Measurements from ENCODE around the gene SDCCAG8. TPM values are rescaled to one million over a fixed set of nuclear protein-coding genes. Genes with fewer than 3 reads are reported as not detected.

Gene SDCCAG8
- total RNA-seq, 1 experiment from 2014 or later, result 14.0 TPM

DNA sequence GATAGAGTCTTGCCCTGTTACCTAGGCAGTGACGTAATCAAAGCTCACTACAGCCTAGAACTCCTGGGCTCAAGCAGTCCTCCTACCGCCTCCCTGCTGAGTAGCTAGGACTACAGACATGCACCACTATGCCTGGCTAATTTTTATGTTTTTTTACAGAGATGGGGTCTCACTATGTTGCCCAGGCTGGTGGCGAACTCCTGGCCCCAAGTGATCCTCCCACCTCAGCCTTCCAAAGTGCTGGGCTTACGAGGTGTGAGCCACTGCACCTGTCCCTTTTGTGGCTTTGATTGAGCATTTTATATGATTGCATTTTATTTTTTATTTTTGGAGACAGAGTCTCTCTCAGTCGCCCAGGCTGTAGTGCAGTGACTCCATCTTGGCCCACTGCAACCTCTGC lies 25.8 kb downstream of the SDCCAG8 start:
- H3K27ac ChIP-seq (ENCODE audit: low read length), result no peak overlapping the region
- no peaks in the 10 kb centered on the region for H3K36me3 ChIP-seq (ENCODE audit: control insufficient read depth, insufficient read depth, low read length)
- H3K27me3 ChIP-seq (ENCODE audit: control insufficient read depth, insufficient read depth, low read length), result no peaks in the 10 kb centered on the region
- ATAC-seq (no peak), DNase-seq (ENCODE audit: low read depth, low spot score) (no peak)
- no TSS peak for BruUV-seq (replicated peaks)
- CTCF ChIA-PET, result no interaction called here
- H3K9me3 ChIP-seq (ENCODE audit: control insufficient read depth, insufficient read depth, low read depth, low read length), result no peaks in the 10 kb centered on the region
- no peak overlapping the region for H3K4me3 ChIP-seq (ENCODE audit: low read depth in 2 of 2, low read length in 2 of 2)
- POLR2A ChIA-PET, result no interaction called here
- intact Hi-C loops (cut with micrococcal nuclease; ENCODE audit: unreplicated experiment), result no loop called here
- no peaks in the 10 kb centered on the region for H3K4me1 ChIP-seq (ENCODE audit: control insufficient read depth, insufficient read depth, low read length)
- TF ChIP-seq, protein P1, sequence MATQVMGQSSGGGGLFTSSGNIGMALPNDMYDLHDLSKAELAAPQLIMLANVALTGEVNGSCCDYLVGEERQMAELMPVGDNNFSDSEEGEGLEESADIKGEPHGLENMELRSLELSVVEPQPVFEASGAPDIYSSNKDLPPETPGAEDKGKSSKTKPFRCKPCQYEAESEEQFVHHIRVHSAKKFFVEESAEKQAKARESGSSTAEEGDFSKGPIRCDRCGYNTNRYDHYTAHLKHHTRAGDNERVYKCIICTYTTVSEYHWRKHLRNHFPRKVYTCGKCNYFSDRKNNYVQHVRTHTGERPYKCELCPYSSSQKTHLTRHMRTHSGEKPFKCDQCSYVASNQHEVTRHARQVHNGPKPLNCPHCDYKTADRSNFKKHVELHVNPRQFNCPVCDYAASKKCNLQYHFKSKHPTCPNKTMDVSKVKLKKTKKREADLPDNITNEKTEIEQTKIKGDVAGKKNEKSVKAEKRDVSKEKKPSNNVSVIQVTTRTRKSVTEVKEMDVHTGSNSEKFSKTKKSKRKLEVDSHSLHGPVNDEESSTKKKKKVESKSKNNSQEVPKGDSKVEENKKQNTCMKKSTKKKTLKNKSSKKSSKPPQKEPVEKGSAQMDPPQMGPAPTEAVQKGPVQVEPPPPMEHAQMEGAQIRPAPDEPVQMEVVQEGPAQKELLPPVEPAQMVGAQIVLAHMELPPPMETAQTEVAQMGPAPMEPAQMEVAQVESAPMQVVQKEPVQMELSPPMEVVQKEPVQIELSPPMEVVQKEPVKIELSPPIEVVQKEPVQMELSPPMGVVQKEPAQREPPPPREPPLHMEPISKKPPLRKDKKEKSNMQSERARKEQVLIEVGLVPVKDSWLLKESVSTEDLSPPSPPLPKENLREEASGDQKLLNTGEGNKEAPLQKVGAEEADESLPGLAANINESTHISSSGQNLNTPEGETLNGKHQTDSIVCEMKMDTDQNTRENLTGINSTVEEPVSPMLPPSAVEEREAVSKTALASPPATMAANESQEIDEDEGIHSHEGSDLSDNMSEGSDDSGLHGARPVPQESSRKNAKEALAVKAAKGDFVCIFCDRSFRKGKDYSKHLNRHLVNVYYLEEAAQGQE (IDR thresholded peaks at IDR 0.05; ENCODE audit: insufficient read depth in 1 of 2, low read depth in 2 of 2, low read length in 1 of 2), result no peak
- TF ChIP-seq, protein P2, sequence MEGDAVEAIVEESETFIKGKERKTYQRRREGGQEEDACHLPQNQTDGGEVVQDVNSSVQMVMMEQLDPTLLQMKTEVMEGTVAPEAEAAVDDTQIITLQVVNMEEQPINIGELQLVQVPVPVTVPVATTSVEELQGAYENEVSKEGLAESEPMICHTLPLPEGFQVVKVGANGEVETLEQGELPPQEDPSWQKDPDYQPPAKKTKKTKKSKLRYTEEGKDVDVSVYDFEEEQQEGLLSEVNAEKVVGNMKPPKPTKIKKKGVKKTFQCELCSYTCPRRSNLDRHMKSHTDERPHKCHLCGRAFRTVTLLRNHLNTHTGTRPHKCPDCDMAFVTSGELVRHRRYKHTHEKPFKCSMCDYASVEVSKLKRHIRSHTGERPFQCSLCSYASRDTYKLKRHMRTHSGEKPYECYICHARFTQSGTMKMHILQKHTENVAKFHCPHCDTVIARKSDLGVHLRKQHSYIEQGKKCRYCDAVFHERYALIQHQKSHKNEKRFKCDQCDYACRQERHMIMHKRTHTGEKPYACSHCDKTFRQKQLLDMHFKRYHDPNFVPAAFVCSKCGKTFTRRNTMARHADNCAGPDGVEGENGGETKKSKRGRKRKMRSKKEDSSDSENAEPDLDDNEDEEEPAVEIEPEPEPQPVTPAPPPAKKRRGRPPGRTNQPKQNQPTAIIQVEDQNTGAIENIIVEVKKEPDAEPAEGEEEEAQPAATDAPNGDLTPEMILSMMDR (IDR thresholded peaks at IDR 0.05), result no peak
- no peak for TF ChIP-seq TCF7L2 (IDR thresholded peaks at IDR 0.05; ENCODE audit: low read depth, low read length)
- no peak for TF ChIP-seq POLR2AphosphoS5 (IDR thresholded peaks at IDR 0.05; ENCODE audit: low read depth, low read length)
- no peak for TF ChIP-seq SIN3A (IDR thresholded peaks at IDR 0.05; ENCODE audit: borderline replicate concordance, insufficient read depth, low read depth, low read length)
- in situ Hi-C loops (cut with HindIII; ENCODE audit: low pct_unique_long_range_greater_than_20kb, low sequenced_read_pairs), result no loop called here

DNA sequence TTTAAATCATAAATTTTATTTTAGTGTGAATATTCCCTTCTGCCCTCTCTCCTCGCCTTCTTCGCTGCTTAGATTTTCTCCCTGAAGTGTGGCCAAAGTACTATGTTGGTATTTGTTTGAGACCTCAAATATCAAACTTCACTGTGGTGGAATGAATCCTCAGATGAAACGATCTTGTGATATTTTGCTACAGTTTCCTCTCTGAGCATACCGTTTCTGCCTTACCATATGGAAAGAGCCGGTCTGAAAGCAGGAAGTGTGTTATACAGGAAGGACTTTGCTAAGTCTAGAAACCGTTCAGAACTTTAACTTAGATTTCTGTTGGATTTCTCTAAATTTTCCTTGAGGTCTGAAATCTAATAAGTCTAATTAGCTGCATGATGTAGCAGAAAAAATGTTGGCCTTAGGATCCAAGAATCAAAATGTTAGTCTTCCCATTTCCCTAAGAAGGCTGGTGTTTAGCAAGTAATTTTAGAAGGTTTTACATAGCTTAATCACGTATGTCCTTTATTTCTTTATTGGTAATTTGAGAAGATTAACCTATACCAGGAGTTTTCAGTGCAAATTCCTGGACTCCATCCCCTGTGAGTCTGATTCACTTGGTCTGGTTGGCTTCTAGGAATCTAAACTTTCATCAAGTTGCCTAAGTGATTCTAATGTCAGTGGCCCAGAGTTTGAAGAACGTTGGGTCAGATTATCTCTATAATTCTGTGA lies 30.7 kb downstream of the SDCCAG8 start:
- Histone ChIP-seq H3K36me3 (ENCODE audit: control insufficient read depth, insufficient read depth, low read length) (no peaks in the 10 kb centered on the region), H3K9me3 (ENCODE audit: control insufficient read depth, insufficient read depth, low read depth, low read length) (no peaks in the 10 kb centered on the region), H3K4me3 (ENCODE audit: low read depth in 2 of 2, low read length in 2 of 2) (no peak overlapping the region), H3K27ac (ENCODE audit: low read length) (no peak overlapping the region), H3K4me1 (ENCODE audit: control insufficient read depth, insufficient read depth, low read length) (no peaks in the 10 kb centered on the region), H3K27me3 (ENCODE audit: control insufficient read depth, insufficient read depth, low read length) (no peaks in the 10 kb centered on the region)
- ATAC-seq, result no peak
- TF ChIP-seq TCF7L2 (IDR thresholded peaks at IDR 0.05; ENCODE audit: low read depth, low read length) (no peak), POLR2AphosphoS5 (IDR thresholded peaks at IDR 0.05; ENCODE audit: low read depth, low read length) (no peak)
- BruUV-seq (replicated peaks), result no TSS peak
- intact Hi-C loops (cut with micrococcal nuclease; ENCODE audit: unreplicated experiment), result no loop called here
- in situ Hi-C loops (cut with HindIII; ENCODE audit: low pct_unique_long_range_greater_than_20kb, low sequenced_read_pairs), result no loop called here
- DNase-seq (ENCODE audit: low read depth, low spot score), result no peak
- ChIA-PET CTCF (no interaction called here), POLR2A (interaction anchor here (0.6 kb wide), 2 partner anchors 50 to 272 kb away, joined by 3 to 4 read pairs; no protein-coding TSS in a partner anchor)

DNA sequence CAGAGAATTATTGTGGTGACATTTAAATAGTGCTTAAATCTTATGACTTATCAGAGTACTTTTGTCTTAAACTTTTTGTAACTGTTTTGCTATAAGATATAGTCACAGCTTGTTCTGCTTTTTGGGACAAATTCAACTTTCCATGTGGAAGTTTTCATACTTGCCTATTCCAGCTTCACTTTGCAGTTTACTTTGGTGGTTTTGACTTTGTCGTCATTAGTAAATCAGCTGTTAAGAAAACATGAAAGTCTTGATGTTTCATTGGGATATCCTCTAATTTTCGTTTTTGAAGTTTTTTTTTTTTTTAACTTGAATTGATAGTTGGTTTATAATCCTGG lies 31.3 kb downstream of the SDCCAG8 start:
- no peak for ATAC-seq
- Histone ChIP-seq H3K4me3 (ENCODE audit: low read depth in 2 of 2, low read length in 2 of 2) (no peak overlapping the region), H3K27me3 (ENCODE audit: control insufficient read depth, insufficient read depth, low read length) (no peaks in the 10 kb centered on the region), H3K4me1 (ENCODE audit: control insufficient read depth, insufficient read depth, low read length) (no peaks in the 10 kb centered on the region), H3K36me3 (ENCODE audit: control insufficient read depth, insufficient read depth, low read length) (no peaks in the 10 kb centered on the region), H3K9me3 (ENCODE audit: control insufficient read depth, insufficient read depth, low read depth, low read length) (no peaks in the 10 kb centered on the region), H3K27ac (ENCODE audit: low read length) (no peak overlapping the region)
- POLR2A ChIA-PET, result interaction anchor here (0.6 kb wide), 1 partner anchor 51 kb away, joined by 4 read pairs; no protein-coding TSS in a partner anchor
- intact Hi-C loops (cut with micrococcal nuclease; ENCODE audit: unreplicated experiment) (no loop called here), in situ Hi-C loops (cut with HindIII; ENCODE audit: low pct_unique_long_range_greater_than_20kb, low sequenced_read_pairs) (no loop called here)
- no TSS peak for BruUV-seq (replicated peaks)
- DNase-seq (ENCODE audit: low read depth, low spot score), result no peak
- TF ChIP-seq, protein P1 (IDR thresholded peaks at IDR 0.05; ENCODE audit: insufficient read depth in 1 of 2, low read depth in 2 of 2, low read length in 1 of 2), result no peak
- TF ChIP-seq, protein P2 (IDR thresholded peaks at IDR 0.05), result no peak
- TF ChIP-seq TCF7L2 (IDR thresholded peaks at IDR 0.05; ENCODE audit: low read depth, low read length) (no peak), POLR2AphosphoS5 (IDR thresholded peaks at IDR 0.05; ENCODE audit: low read depth, low read length) (no peak), SIN3A (IDR thresholded peaks at IDR 0.05; ENCODE audit: borderline replicate concordance, insufficient read depth, low read depth, low read length) (no peak)
- CTCF ChIA-PET, result no interaction called here
